Measurements from ENCODE around the gene SYT9.

DNA sequence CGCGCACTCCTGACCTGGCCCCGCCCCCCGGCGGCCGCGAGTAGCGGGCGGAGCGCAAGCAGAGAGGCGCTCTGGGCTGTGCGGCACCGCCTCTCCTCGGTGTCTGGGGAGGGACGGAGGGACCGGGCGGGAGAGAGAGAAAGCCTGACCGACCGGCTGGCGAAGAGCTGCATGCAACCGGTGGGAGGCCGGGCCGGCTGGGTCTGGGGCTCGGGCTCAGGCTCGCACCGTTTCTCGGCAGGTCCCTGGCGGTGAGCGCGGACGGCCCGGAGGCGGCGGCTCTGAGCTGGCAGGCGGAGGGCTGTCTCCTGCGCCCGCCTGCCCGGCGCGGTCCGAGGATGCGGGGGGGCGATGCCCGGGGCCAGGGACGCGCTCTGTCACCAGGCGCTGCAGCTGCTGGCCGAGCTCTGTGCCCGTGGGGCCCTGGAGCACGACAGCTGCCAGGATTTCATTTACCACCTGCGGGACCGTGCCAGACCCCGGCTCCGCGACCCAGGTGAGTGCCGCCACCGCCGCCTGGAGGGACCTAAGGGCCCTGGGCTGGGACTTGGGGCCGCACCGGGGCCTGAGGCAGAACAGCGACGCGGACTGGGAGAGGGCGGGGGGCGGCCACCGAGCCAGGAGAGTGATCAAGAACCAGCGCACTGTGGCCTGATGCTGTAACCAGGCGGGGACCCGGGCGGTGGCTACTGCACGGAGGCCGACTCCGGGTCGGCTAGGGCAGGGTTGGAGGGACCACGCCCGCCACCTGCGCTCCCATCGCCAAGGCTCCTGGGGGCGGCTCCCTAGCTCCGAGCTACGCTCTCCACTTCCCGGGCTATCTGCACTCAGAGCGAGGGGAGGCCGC lies at the start of gene SYT9:
- TF ChIP-seq, protein P1, sequence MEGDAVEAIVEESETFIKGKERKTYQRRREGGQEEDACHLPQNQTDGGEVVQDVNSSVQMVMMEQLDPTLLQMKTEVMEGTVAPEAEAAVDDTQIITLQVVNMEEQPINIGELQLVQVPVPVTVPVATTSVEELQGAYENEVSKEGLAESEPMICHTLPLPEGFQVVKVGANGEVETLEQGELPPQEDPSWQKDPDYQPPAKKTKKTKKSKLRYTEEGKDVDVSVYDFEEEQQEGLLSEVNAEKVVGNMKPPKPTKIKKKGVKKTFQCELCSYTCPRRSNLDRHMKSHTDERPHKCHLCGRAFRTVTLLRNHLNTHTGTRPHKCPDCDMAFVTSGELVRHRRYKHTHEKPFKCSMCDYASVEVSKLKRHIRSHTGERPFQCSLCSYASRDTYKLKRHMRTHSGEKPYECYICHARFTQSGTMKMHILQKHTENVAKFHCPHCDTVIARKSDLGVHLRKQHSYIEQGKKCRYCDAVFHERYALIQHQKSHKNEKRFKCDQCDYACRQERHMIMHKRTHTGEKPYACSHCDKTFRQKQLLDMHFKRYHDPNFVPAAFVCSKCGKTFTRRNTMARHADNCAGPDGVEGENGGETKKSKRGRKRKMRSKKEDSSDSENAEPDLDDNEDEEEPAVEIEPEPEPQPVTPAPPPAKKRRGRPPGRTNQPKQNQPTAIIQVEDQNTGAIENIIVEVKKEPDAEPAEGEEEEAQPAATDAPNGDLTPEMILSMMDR (IDR thresholded peaks at IDR 0.05 in 8 of 11, conservative IDR thresholded peaks at IDR 0.05 in 3 of 11): no peak
- TF ChIP-seq POLR2A (IDR thresholded peaks at IDR 0.05) (no peak), POLR2AphosphoS5 (IDR thresholded peaks at IDR 0.05) (peak in 1 of 3 donors; percentile 7)
